Activated naive CD4-positive, alpha-beta T cell treated with anti-CD3 and anti-CD28 coated beads, Interleukin-2, amount 50 U/mL, for 72 hours (primary cell): ENCODE measurements around the gene TNFRSF21. TPM values are rescaled to one million over a fixed set of nuclear protein-coding genes. Genes with fewer than 3 reads are reported as not detected.
A peak's percentile ranks its signal among the peaks of the same experiment; 100 is the strongest.

Experiments used
- ATAC-seq, 2 donors: fragments of 150-1000 bp; cut with Tn5 transposase; 2 replicates each; pipeline ENCODE4 v1.10.0; 2021; ENCODE audit warnings: mild to moderate bottlenecking in 2 of 2, moderate library complexity in 2 of 2
- DNase-seq, 2 donors: peaks; one replicate each; pipeline ENCODE4 v3.0.0; 2021 to 2022; ENCODE audit warnings: low spot score in 2 of 2
- H3K27ac Mint-ChIP-seq, 2 donors: one replicate each; pipeline ENCODE4 v1.8.0; 2022; ENCODE audit warnings: mild to moderate bottlenecking in 2 of 2, mixed read lengths in 2 of 2
- H3K36me3 Mint-ChIP-seq, 2 donors: one replicate each; pipeline ENCODE4 v1.8.0; 2022; ENCODE audit warnings: mixed read lengths in 2 of 2
- H3K9me3 Mint-ChIP-seq, 2 donors: one replicate each; pipeline ENCODE4 v1.8.0; 2022; ENCODE audit warnings: mixed read lengths in 2 of 2
- total RNA-seq, 2 donors: library from RNA; stranded (reverse); gene quantifications; one replicate each; pipeline ENCODE4 v1.2.3, GENCODE V29; 2022

Gene TNFRSF21
- total RNA-seq, 2 donors from 2014 or later = 1.8 to 2.0 TPM

DNA sequence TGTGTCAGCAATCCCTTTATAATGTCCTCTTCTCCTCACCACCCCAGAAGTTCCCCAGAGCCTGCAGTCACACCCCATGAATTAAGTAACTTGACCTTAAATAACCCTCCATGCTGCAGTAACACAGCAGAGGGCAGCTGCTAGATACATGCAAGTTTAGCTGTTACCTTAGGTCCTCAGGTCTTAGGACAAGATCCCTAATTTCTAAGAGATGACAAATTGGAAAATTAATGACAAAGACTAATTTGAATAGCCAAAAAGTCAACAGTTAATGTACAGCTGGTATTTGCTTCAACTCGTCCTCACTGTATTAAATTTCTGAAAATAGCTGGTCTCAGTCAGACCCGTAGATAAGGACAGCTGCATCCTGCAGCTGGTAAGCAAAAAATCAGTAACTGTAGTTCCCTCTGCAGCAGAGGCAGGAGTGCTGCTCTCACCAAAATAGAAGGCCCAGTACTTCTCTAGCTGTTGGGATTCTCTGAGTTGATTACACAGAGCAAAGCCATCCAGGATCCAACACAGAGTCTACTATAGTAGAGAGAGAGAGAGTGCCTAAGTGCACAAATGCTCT lies 62.4 kb downstream of the TNFRSF21 start:
- ATAC-seq (no peak), DNase-seq (no peak)
- Mint-ChIP-seq H3K27ac (no peak overlapping the region), H3K9me3 (no peaks in the 10 kb centered on the region), H3K36me3 (no peaks in the 10 kb centered on the region)

DNA sequence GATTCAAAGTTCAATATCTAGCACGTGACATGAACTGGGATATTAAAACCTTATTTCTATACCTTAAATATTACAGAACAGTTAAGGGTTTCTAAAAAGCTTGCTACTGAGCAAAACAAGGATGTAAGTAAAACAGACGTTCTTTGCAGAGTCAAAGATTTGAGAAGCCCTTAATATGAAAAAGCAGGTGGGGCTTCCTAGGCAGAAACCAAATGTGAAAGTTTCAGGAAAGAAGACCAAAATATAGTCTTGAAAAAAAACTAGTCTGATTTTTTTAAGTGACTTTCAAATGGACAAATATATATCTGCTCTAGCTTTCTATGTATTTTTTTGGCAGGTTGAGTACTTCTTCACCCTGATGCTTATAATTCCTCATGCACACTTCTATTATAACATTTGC lies 63.2 kb downstream of the TNFRSF21 start:
- no peak for ATAC-seq
- H3K9me3 Mint-ChIP-seq = no peaks in the 10 kb centered on the region
- no peak for DNase-seq
- no peaks in the 10 kb centered on the region for H3K36me3 Mint-ChIP-seq
- no peak overlapping the region for H3K27ac Mint-ChIP-seq

DNA sequence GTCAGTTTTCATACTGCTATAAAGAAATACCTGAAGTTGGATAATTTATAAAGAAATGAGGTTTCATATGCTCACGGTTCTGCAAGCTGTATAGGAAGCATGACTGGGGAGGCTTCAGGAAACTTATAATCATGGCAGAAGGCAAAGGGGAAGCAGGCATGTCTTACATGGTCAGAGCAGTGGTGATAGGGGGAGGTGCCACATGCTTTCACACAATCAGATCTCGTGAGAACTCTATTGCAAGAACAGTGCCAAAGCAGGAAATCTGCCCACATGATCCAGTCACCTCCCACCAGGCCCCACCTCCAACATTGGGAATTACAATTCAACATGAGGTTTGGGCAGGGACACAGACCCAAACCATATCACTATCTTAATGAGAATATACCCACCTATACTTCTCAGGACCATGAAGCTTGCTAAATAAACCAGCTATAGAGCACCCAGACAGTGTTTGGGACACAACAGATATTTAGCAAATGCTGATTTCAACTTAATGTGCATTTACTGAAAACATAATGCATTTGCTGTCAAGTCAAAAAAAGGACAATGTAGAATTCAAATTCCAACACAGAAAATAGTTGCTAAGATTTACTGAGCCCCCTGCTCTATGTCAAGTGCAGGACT lies 63.8 kb downstream of the TNFRSF21 start:
- ATAC-seq = no peak

DNA sequence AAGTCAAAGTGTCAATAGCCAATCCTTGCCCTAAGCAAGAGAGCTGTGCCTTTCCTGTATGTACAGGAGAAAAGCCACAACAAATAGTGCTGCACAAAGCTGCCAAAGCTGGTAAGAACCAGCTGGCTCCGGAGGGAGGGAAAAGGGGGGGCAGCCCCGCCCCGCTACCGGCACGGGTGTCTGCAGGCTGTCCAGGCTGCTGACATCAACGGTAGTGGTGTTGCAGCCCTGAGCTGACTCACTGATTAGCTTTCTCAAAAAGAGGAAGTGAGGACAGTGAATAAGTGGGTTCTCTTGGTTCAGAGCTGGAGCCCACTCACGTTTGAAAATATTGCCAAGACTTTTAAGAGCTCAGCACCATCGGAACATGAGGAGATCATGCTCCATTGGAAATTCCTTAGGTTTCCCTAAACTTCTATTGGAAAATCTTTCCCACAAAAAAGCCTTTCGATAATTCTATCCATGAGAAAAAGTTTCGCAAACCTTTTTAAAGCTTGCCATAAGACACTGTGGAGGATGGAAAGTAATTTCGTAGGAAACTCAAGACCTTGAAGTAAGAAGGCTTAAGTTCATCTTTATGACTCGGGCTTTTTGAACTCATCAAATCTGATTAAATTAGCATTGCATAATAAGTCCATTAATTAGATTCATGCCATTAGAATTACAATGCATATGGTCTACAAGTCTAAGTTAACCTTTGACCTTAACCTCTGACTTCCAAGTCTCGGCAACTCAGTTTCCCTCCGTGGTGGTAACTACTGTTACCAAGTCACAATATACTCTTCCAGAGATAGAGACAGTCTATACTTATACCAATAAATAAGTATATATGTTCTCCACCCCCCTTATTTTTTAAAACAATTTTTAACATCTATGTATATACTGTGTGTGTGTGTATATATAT lies 67.0 kb downstream of the TNFRSF21 start:
- DNase-seq = peak; percentile 23 to 65

More for the DNA sequence above, 63.8 kb downstream of the TNFRSF21 start:
- DNase-seq = no peak
- no peak overlapping the region for H3K27ac Mint-ChIP-seq
- no peaks in the 10 kb centered on the region for H3K36me3 Mint-ChIP-seq
- no peaks in the 10 kb centered on the region for H3K9me3 Mint-ChIP-seq

DNA sequence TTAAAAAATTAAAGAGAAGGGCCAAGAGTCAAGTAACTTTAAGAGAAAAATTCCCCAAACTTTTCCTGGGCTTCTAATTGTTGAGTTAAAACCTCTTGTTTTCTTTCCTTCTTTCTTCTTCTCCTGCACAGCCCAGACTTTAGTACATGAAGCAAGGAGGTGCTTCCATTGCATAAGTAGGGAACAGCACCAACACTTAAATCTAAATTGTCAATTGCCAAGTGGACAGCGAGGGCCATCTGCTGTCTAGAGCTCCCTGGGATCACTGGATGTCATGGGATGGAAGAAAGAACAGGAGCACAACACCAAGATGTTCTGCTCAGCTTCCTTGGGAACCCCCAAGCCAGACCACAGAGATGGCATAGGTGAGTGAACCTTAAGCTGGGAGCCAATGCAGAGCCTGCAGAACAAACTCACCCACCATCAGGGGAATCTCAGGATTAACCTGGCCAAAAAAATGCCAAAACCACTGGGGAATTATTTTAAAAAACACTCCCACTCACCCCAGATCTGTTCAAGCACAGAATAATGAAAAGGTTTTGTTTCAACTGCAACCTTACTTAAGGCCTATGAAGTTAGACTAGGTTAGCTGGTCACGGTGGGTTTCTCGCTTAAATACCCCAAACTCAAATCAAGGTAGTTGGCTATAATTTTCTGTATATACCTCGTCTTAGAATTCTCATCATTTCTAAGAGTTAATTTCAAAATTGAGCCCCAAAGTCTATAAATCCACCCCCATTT lies 67.8 kb downstream of the TNFRSF21 start:
- Mint-ChIP-seq H3K36me3 (no peaks in the 10 kb centered on the region), H3K9me3 (no peaks in the 10 kb centered on the region), H3K27ac (peak overlapping the region in 1 of 2 donors; percentile 37)
- ATAC-seq (no peak), DNase-seq (no peak)

More for the DNA sequence above, 67.0 kb downstream of the TNFRSF21 start:
- peak; percentile 78 to 95 for ATAC-seq
- Mint-ChIP-seq H3K9me3 (no peaks in the 10 kb centered on the region), H3K36me3 (no peaks in the 10 kb centered on the region), H3K27ac (peak overlapping the region in 1 of 2 donors; percentile 37)

DNA sequence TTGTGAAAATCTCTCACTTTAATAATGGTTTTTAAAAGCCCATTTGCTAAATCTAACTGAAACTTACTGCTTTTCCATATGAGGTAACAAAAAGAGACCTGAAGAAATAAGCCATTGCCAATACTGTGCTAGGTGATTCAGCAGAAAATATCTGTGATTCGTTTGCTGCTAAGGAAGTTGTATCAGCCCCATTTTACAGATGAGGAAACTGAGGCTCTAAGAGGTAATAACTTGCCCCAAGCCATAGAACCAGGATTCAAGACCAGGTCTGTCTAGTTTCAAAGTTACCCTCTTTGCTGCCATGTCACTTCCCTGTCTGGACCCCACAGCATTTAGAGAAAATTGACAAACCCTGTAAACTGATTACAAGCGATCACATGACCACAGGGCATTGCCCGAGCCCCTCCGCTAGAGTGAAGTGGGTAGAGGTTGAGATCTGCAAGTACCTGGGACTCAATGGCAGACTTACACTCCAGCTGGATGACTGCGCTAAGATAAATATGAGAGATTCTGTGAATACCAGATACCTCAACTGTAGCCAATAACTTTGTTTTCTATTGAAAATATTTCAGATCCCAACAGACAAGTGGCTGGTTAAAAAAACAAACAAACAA lies 69.3 kb downstream of the TNFRSF21 start:
- Mint-ChIP-seq H3K36me3 (no peaks in the 10 kb centered on the region), H3K27ac (no peak overlapping the region), H3K9me3 (no peaks in the 10 kb centered on the region)
- ATAC-seq (no peak), DNase-seq (no peak)

DNA sequence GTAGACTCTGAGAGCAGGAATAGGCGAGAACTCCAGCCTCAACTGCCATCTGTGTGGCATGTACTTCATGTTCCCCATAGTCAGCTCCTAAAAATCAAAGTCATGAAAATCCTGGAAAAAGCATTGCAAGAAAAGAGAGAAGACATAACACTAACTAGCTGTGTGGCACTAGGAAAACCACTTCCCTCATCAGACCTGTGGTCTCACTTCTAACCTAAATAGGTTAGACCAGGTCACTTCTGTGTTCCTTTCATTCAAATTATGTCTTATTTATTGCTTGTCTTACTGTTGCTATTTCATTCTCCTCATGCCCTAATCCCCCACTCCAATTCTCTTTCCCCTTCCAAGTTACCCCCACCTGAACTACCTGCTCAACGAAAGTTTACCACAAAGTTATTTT lies 70.2 kb downstream of the TNFRSF21 start:
- Mint-ChIP-seq H3K9me3 (no peaks in the 10 kb centered on the region), H3K36me3 (no peaks in the 10 kb centered on the region), H3K27ac (no peak overlapping the region)
- ATAC-seq (no peak), DNase-seq (no peak)

DNA sequence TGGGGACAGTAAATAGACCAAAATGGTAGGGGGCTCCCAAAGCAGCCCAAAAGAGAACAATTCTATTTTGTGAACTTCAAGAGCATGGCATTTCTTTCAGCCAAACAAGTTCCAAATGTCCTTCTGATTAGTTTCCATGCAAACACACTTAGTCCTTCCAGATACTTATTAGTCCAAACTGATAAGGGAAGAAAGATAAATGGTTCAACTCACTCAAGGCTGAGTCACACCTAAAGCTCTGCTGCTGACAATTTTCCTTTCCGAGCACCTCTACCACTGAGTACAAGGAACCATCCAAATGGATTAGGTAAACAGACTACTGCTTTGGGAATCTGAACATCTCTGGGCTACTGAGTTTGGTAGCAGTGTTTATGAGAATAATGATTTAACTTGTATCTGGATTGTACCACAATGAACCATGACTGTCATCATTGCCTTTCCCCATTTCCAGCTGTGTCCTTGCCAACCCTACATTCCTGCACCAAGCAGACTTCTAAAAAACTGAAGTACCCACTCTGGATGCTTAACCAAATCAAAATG lies 71.2 kb downstream of the TNFRSF21 start:
- Mint-ChIP-seq H3K9me3 (no peaks in the 10 kb centered on the region), H3K27ac (no peak overlapping the region), H3K36me3 (no peaks in the 10 kb centered on the region)
- ATAC-seq = no peak
- DNase-seq = no peak

DNA sequence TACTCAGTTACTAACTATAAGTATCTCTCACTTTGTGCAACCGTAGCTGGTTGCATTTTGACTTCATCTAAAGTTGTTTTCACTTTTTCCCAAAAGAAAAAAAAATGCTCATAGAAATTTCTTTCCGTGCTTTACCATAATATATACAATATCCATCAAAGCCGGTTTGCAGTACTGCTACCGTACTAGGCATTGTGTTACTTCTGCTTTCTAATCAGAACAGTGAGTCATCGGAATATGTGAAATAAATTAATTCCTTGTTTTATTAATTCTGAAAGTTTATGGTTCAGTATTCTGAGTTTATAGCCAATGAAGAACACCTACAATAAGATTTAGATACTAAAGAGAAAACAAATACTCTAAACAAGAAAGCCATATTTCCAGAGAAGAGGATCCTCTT lies 72.5 kb downstream of the TNFRSF21 start:
- Mint-ChIP-seq H3K27ac (no peak overlapping the region), H3K9me3 (no peaks in the 10 kb centered on the region)
- ATAC-seq = no peak

DNA sequence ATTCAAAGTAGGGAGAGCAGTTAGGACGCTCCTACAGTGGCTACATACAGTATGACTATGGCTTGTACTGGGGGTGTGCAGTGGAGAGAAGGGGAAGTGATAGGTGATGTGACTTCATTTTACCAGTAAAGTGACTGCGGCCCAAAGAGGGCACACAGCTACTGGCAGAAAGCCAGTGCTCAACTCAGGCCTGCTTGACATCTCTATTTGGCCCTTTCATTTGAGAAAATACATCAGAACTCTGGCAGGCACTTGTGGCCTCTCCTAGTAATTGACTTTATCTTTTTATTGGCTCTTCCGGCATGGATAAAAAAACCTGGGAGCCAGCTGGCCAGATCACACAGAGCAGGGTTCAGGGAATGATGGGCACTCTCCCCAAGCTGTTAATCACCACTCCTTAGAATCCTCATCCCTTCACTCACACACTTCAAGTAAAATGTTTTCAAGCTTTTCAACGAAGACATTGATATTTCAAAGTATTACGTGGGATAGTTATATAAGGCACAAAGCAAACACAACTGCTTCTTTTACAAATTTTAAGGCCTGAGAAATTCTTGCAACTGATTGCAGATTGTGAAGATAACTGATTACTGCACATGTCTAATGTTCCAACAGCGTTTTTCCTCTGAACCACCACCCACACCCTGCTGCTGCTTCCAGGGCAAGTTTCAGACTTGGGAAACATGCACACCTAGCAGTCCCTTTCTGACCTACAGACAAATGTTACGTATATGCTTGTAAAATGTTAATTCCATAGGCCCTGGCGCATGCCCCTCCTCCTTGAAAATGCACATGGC lies 73.5 kb downstream of the TNFRSF21 start:
- Mint-ChIP-seq H3K9me3 (no peaks in the 10 kb centered on the region), H3K36me3 (no peaks in the 10 kb centered on the region), H3K27ac (no peak overlapping the region)
- no peak for ATAC-seq
- no peak for DNase-seq

More for the DNA sequence above, 72.5 kb downstream of the TNFRSF21 start:
- no peak for DNase-seq
- H3K36me3 Mint-ChIP-seq = no peaks in the 10 kb centered on the region

DNA sequence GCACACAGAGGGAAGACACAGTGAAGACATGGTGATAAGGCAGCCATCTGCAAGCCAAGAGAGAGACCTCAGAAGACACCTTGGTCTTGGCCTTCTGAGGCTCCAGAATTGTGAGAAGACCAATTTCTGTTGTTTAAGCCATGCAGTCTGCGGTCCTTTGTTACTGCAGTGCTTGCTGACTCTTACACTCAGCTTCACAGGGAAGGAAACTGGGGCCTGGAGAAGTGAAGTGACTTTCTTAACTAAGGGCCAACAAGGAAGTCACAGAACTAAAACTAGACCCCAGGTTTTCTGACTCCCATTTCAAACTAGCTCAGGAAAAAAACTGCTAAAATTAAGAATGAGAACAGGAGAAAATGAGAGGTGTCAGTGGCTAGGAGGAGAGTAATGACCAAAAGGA lies 74.3 kb downstream of the TNFRSF21 start:
- Mint-ChIP-seq H3K27ac (no peak overlapping the region), H3K36me3 (no peaks in the 10 kb centered on the region), H3K9me3 (no peaks in the 10 kb centered on the region)
- DNase-seq (no peak), ATAC-seq (no peak)

DNA sequence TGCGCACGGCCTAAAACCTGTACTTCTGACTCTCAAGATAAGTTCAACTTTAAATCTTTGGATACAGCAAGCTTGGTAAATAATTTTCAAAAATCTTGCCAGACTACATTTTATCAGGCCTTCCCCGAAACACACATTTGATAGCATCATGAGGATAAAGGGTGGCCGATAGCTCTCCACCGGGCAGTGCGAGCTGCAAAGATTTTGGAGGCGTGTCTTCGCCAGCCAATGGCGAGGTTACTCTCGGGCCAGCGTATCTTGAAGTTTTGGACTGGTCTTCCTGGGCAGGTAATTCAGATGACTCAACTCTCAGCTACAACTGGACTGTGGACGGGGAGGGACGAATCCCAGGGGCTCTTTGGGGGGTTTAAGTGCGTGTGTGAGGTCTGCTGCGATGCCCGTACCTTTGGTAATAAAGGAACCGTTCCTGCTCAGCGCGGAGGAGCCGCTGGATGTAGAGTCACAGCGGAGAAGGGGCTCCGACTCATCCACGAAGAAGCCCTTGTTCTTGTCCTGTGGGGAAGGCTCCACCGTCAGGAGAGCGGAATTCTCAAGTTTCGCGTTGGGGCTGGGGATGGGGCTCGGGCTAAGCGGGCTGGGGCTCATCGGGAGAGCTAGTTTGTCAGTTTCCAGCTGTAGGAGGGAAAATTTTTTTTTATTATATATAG lies 75.3 kb downstream of the TNFRSF21 start:
- Mint-ChIP-seq H3K36me3 (no peaks in the 10 kb centered on the region), H3K9me3 (no peaks in the 10 kb centered on the region), H3K27ac (no peak overlapping the region)
- ATAC-seq (no peak), DNase-seq (no peak)

DNA sequence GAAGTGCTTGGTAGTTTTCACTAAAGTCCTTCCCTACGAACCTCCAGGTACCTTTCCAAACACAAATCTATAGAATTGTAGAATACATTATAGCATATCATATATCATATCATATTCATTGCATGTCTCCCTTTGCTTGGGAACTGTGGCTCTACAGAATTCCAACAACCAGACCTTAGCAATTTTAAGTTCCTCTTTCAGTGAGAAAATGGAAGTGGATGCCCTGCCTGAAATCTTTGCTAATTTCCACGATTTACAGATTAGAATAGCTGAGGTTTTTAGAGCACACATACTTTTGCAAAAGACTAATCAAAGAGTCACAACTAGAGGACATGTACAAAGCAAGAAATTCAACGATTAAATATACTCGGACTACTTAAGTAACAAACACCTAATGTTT lies 78.6 kb downstream of the TNFRSF21 start:
- Mint-ChIP-seq H3K27ac (no peak overlapping the region), H3K36me3 (no peaks in the 10 kb centered on the region), H3K9me3 (peaks cover 0 to 4% of the 10 kb centered on the region in 2 donors)
- no peak for ATAC-seq
- DNase-seq = no peak

DNA sequence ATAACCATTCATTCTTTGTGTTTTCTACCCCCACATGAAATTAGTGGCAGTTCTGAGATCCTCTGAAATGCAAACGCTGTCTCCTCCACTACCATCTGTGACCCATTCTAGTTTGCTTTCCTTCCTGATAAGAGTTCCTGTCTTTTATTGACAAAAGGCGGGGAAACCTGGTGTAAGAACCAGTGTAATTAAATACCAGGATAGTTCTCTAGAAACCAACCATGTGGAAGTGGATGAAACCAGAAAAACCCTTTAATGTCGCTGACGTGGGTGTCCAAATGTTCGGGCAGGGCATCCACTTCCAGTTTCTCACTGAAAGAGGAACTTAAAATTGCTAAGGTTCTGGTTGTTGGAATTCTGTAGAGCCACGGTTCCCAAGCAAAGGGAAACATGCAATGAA lies 79.1 kb downstream of the TNFRSF21 start:
- no peak for DNase-seq

DNA sequence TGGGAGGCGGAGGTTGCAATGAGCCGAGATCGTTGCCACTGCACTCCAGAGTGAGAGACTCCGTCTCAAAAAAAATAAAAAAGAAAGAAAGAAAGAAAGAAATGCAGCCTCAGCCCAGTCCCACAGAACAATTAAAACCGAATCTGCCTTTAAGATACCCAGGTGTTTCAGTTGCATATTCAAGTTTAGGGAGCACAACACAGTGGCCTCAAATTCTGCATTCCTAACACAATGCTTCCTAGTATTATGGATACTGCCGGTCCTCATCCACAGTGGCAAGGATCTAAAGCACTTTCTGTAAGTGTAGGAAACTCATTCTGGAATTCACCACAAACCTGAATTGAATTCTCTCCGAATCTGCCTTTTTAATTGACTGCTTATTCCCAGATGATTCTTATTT lies 80.5 kb downstream of the TNFRSF21 start:
- no peak overlapping the region for H3K27ac Mint-ChIP-seq
- no peak for ATAC-seq
- H3K36me3 Mint-ChIP-seq = no peaks in the 10 kb centered on the region

More for the DNA sequence above, 79.1 kb downstream of the TNFRSF21 start:
- H3K9me3 Mint-ChIP-seq = peaks cover 0 to 4% of the 10 kb centered on the region in 2 donors
- H3K27ac Mint-ChIP-seq = no peak overlapping the region
- ATAC-seq = no peak
- H3K36me3 Mint-ChIP-seq = no peaks in the 10 kb centered on the region

More for the DNA sequence above, 80.5 kb downstream of the TNFRSF21 start:
- peaks cover 0 to 4% of the 10 kb centered on the region in 2 donors for H3K9me3 Mint-ChIP-seq
- DNase-seq = no peak
